GM21423 (cell line): Measurements from ENCODE around the gene TTC23.

Experiments used
- ATAC-seq: cut with Tn5 transposase; IDR thresholded peaks from one replicate; pipeline ENCODE4 v1.9.1; 2021; ENCODE audit warnings: mild to moderate bottlenecking, moderate library complexity; ENCODE audit not compliant: unreplicated experiment

TTC23 gene

DNA sequence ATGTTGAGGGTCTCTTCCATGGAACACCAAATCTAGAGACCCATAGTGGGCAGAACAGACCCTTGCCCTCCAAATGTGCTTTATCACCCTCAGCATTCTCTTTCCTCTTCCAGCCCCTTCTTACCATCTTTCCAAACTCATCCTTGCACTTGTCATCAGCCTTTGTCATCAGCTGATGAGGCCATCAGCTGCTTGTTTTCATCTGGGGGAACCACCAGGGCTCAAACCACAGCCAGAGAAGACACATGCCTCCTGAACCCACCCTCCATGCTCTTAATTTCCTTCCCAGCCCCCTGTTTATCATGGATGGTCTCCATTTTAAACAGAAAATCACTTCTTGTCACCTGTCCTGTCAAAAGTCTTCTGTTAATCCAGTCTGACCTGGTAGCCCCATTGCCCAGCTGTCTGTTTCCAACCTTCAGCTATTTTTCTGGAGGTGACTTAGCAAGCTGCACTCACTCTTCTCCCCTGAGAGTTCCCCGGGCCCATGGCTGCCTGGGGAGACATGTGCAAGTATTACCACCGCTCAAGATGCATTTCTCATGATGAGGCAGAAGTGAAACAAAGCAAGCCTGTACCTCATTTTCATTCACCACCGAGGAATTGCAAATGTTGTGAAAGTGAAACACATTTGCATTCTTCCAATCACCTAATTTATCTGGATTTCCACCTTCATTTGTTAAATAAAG, 159.2 kb downstream of the TTC23 start:
- peak; percentile 99 for ATAC-seq

DNA sequence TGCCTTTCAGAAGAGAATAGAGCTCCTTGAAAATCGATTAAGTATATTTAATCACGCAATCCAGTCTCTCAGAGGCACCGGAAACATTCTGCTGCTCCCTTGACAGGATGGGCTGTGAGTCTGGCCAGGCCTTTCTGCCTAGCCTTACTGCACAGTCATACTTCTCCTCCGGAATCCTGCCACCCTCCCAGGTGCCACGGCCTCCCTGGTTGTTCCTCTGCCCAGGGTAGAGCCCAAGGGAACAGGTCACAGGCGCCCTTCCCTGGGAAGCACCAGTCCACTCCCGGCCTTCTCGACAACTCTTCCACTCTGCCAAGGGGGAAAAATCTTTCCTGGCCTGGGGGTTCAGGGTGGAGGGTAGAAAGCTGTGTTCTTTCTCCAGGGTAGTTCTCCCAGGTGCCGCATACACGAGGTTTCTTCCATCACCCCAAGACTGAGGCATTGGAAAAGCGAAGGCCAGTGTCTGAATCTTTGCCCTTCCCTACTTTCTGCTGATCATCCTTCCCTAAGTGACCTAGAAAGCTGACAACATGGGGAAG, 161.9 kb downstream of the TTC23 start:
- ATAC-seq, result no peak

DNA sequence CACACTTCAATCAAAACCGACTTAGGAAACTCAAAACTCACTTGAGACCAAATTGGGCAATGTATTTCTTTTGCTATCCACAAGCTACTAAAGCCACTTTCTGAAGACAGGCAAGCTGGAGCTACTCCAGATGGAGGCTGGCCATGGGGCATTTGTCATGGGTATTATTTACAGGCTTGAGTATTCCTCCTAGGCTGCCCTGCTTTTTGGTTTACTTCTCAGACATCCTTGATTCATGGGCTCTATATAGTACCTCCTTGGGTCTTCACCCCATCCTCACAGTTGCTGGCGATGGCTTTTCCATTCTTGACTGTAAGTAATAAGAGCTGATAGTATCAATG, 163.1 kb downstream of the TTC23 start:
- no peak for ATAC-seq
